H4 (cell line): ENCODE measurements around the gene CPXM2. TPM values are rescaled to one million over a fixed set of nuclear protein-coding genes. Genes with fewer than 3 reads are reported as not detected.

Experiments used
- DNase-seq: peaks from one replicate; pipeline ENCODE4 v3.0.0-alpha.2; 2015; ENCODE audit warnings: low spot score
- total RNA-seq: library from RNA; depleted of rRNA; stranded (reverse); fragments of >200 nt; shearing (Covaris generic); gene quantifications from 2 replicates; pipeline ENCODE4 v1.2.3, GENCODE V29; 2014; rRNA removed

The CPXM2 gene
- not detected in 2 replicates for total RNA-seq

GRCh38 chr10:123891144-123892071 is at the start of gene CPXM2:
Gene CPXM2, minus strand, starts transcription at chr10:123891807. Its CDS starts 148 bp downstream, at chr10:123891659.
- no peak for DNase-seq

GRCh38 chr10:123939591-123939990 is 48.0 kb upstream of the CPXM2 start:
- DNase-seq: no peak

- no peak for DNase-seq
Observed at GRCh38 chr10:123938890-123939289, 47.3 kb upstream of the CPXM2 start.

DNA sequence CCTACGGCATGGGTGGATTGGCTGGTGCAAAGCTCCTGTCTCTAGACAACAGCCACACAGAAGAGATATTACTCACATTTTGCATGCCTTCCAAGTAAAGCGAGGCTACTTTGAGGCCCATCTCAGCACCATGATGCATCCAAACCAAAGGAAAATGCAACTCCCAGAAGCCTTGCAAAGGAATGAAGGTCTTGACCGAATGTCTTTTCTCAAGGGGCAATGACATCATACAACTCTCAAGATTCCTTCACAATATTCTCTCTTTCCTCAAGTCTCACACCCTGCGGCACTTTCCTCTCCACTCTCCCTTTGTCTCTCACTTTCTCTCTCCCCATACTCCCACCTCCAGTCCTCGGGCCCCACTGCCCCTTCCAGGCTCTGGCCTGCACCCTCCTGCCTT is 44.8 kb upstream of the CPXM2 start:
- DNase-seq: no peak

DNA sequence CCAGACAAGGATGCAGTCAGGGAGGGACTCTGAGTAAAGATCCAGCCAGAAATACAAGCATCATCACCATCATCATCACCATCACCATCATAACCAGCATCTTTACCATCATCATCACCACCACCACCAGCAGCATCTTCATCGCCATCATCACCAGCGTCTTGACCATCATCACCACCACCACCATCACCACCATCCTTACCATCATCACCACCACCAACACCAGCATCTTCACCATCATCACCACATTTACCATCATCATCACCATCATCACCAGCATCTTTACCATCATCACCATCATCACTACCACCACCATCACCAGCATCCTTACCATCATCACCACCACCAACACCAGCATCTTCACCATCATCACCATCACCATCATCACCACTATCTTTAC is 44.1 kb upstream of the CPXM2 start:
- no peak for DNase-seq

DNA sequence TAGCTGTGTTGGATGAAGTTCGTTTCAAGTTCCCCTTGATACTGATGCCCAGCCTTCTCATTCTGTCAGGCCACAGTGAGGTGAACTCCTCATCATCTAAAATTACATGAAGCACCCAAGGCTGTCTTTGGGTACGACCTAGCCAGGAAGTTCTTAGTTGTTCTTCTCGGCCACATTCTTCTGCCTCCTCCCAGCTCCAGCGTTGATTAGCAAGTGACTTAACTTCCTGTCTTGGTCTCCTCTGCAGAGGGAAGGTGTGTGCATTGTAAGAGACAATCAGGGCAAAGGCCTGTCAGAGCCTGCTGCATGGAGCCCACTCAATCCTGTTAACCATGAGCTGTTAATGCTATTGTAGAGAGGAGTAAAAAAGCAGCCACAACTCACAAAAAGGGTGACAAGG is 43.2 kb upstream of the CPXM2 start:
- no peak for DNase-seq

GRCh38 chr10:123930340-123931001 is 38.9 kb upstream of the CPXM2 start:
- DNase-seq: no peak

GRCh38 chr10:123929791-123930190 is 38.2 kb upstream of the CPXM2 start:
- no peak for DNase-seq

GRCh38 chr10:123928427-123928826 is 36.8 kb upstream of the CPXM2 start:
- DNase-seq: no peak

DNA sequence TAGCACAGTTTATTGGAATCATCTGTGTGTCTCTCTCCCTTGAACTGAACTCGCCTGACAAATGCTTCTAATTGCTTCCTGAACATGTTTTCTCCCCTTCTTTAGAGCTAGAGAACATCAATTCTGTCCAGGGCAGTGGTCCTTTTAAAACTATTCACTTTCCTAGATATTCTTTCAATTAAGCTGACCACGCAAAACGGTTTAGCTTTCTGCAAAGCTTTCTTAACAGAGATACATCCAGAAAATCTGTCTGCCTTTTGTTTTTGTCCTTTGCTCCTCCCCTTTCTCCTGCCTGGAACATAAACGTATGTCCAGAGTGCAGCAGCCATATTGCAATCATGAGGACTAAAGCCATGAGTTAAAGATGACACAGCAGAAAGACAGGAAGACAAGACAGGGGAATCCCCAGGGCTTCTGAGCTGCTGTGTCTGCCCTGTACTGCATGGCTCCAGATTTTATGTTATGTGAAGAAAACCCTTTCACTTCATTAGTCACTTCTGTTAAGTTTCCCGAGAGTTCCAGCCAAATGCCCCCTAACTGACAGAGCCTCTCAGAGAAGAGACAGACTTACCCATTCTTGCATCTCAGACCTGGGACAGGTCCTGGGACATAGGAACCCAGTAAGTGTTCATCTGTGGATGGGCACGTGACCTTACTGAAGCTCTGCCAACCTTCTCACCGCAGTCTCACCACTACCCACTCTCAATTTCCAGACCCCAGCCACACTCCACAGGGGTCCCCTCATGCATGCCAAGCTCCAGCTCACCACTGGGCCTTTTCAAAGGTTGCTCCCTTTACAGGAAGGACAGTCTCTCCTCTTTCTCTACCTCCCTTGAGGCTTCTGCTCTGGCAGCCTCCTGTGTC is 35.0 kb upstream of the CPXM2 start:
- DNase-seq: no peak

DNA sequence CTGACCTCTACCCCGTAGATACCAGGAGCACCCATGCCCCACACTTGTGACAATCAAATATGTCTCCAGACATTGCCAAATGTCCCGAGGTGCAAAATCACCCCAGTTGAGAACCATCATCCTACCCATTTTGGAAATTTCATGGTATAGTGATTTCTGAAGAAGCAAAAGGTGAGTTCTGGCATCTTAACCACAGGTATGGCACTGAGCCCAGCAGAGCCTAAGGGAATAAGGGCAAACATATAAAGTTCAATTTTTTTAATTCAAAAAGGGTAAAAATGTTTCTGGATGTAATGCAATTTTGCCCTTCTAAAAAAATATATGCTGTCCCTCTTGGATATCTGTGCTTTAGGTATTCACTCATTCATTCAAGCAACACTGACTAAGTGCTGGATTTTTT is 30.5 kb upstream of the CPXM2 start:
- no peak for DNase-seq

- DNase-seq: no peak
Observed at GRCh38 chr10:123916775-123917174, 25.2 kb upstream of the CPXM2 start.

DNA sequence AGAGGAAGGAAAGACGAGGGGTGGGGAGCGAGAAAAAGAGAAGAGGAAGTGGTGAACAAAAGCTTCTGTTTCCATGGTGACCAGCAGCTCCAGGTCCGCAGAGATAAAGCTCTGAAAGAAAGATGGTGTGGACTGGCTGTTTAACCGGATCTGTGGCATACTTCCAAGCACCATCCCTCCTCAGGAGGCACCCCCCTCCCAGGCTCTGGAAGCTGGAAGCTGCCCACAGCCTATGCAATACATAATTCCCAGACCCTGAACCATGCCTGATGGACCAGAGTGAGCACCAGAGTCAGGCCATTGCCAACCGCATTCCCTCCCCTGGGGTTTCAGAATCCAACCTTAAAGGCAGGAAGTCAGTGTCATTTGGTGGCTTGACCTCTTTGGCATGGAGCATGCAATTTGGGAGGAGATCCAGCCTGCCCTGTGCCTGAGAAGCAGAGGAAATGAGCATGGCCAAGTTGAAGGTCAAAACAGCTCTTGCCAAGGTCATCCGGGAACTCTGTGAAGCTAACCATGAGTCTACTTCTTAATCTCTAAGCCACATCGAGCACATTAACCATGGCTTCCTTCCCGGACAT is 22.2 kb upstream of the CPXM2 start:
- no peak for DNase-seq

GRCh38 chr10:123912871-123913270 is 21.3 kb upstream of the CPXM2 start:
- DNase-seq: no peak

GRCh38 chr10:123912466-123912865 is 20.9 kb upstream of the CPXM2 start:
- DNase-seq: no peak

GRCh38 chr10:123911866-123912265 is 20.3 kb upstream of the CPXM2 start:
- DNase-seq: no peak

GRCh38 chr10:123909866-123910265 is 18.3 kb upstream of the CPXM2 start:
- no peak for DNase-seq

GRCh38 chr10:123909426-123909825 is 17.8 kb upstream of the CPXM2 start:
- DNase-seq: no peak

DNA sequence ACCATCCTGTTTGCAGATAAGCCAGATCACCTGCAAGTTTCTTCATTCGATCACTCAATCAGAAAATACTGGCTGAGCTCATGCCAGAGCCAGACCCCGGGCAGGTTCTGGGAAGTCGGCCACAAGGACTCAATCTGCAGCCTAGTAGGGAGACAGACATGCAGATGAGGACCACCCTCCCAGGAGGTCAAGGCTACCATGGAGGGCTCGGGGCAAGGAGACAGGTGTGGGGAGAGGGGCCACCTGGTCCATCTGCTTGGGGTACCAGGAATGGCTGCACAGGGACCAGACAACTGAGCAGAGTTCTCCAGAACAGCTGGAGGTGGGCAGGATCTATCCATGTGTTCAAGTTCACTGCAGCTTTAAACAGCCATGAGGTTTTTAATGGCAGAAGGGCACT is 16.8 kb upstream of the CPXM2 start:
- no peak for DNase-seq

GRCh38 chr10:123906884-123907652 is 15.5 kb upstream of the CPXM2 start:
- peak; percentile 16 for DNase-seq

DNA sequence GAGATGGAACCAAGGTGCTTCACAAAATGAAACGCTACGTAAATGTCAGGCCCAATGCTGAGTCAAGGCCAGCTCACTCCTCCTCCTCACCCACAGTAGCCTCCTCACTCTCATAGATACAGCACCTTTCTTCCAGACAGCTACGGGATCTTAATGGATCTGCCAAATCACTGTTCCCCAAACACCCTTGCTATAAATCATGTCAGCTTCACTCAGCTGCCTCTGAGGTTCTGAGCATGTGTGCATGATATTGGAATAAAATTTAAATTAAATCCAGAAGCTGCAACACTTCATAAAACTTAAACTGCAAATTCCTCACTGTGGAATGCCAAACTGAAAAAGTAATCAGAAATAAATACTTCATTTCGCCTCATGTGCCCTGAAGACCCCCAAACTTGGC is 14.7 kb upstream of the CPXM2 start:
- no peak for DNase-seq
